NCI-H524 treated with DMSO at 0.1 percent for 48 hours (cell line): Measurements from ENCODE around the gene GGT1.
"Not testable (repeated sequence)": the region's sequence is repeated elsewhere in the genome, so short reads cannot be mapped to it uniquely, and the experiment has no call there.

ENCODE experiments used
- DNase-seq: peaks from one replicate; lab custom pipeline; 2025; lab: John Stamatoyannopoulos, UW

Gene GGT1

DNA sequence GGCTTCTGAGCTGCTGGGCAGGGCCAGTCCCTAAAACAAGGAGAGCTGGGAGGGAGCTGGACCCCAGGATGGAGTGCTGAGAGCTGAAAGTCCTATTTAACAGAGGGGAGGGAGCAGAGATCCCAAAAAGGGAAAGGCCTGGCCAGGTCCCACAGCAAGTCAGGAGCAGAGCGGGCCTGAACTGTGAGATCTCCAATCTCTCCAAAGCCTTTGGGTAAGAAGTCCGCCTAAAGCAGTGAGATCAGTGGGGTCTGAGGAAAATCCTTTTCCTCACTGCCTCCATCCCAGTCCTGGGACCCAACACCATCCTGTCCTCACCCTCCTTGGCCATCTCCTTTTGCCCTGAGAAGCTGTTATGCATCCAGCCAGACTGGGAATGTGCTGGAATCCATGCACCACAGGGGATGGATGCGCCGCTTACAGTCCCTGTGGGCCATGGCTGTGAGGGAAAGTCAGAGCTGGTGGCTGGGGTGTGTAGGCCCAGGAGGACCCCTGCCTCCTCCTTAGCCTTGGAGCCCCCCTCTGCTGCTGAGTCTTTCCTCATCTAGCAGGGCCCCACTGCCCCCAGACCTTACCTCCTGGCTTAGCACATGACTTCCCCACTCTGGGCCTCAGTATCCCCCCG lies 18.7 kb upstream of the GGT1 start:
- DNase-seq, result no peak

DNA sequence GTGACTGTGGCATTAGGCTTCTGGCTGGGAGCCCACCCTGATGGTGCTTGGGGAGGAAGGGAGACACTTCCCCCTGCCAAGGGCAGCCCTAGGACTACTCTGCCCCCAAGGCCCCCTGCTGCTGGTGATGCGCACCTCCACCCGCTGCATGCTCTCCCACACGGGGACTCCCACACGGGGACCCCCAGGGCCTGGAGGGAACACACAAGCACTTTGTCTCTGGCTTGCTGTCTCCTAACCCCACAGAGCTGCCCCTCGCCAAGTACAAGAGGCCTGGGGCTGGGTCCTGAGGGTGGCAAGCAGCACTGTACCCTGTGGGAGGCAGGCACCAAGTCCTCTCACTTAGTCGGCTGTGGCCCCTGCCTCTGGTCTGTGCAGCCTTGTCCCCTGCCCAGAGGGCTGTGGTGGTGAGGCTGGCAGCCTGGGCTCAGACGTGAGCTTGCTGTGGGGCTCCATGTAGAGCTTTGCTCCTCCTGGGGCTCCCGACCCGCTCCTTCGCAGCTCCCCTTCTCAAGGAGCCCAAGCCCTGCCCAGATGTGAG lies 18.1 kb upstream of the GGT1 start:
- no peak for DNase-seq

DNA sequence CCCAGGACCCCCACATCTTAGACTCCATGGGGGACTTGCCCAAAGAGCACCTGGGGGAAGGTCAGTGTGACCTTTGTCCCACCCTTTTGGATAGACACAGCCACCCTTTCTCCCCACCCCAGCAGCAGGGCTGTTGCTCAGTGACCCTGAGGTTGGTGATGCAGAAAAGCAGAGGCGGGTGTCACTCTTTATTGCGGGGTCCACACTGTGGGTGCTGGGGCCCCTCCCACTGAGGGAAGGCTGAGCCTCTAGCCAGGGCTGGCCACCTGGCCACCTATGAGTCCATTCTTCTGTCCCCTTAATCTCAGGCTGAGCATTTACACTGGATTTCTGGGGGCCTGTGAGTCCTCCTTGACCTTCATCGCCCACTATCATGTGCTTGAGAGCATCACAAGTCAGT lies 17.5 kb upstream of the GGT1 start:
- no peak for DNase-seq

DNA sequence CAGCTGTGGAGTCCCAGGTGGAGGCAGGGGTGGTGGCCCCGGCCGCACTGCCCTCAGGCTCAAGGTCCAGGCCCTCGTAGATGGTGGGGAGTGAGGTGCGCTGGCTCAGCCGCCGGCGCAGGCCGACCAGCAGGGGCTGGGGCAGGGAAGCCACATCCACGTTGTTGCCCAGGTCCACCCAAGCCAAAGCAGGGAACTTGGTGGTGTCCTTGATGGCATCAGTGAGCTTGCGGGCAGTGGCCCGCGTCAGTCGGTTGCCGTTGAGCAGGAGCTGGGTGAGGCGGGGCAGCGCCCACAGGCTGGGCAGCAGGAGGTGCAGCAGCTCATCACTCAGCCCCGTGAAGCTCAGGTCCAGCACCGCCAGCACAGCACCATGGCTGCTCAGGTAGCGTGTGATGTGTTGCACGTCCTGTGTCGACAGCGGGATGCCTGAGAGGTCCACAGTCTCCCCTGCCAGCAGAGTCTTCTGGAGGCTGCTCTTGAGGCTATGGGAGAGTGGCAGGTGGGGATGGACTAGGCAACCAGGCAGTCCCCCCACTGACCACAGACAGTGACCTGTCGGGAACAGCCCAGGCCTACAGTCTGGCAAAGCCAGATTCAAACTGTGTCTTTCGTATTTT lies 17.0 kb upstream of the GGT1 start:
- no peak for DNase-seq

DNA sequence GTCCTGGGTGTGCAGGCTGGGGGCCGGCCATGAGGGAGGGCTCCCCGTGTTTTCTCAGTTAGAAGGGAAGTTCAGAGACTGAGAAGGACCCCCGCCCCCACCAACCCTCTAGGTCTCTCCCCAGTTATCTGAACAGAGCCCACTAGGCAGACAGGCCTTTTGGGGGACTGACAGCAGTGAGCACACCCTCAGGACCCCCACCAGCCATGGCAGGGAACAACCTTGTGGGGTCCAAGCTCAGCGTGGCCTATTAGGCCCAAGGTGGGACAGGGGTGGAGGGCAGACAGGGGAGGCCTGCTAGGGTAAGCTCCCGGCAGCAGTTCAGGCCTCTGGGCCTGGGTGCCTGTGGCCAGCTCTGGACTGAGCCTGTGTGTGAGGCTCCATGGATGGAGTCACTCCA lies 15.7 kb upstream of the GGT1 start:
- no peak for DNase-seq

DNA sequence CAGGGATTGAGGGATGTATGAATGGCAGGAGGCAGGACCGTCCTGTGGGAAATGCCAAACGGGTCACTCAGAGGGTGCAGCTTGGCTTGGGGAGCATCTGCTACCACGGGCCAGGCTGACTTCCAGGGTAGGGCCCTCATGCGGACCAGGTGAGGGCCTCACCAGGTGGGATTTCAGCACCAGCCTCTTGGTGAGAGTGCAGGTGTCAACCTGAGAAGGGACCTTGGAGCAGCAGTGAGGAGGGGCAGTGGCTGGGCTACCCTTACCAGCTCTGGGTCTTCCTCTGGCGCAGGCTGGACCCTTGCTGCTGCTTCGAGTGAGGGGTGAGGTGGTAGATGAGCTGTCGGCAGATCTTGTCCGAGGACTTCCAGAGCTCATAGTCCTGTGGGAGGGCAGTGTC lies 15.0 kb upstream of the GGT1 start:
- no peak for DNase-seq

DNA sequence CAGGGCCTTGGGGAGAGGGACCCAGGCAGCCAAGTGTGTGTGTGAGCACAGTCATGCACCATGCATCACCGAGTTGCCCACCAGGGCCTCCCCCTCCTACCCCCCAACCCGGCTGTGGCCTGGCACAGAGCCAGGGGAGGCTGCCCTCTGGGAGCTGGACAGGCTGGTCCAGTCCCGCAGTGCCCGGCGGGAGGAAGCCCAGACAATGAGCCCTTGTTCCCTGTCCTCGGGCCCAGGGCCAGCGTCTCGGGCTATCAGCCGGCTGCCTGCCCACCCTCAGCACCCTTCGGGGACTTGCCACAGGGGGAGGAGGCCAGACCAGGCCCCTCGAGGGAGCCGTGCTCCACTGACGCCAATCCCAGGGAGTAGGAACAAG lies 14.6 kb upstream of the GGT1 start:
- DNase-seq, result no peak

DNA sequence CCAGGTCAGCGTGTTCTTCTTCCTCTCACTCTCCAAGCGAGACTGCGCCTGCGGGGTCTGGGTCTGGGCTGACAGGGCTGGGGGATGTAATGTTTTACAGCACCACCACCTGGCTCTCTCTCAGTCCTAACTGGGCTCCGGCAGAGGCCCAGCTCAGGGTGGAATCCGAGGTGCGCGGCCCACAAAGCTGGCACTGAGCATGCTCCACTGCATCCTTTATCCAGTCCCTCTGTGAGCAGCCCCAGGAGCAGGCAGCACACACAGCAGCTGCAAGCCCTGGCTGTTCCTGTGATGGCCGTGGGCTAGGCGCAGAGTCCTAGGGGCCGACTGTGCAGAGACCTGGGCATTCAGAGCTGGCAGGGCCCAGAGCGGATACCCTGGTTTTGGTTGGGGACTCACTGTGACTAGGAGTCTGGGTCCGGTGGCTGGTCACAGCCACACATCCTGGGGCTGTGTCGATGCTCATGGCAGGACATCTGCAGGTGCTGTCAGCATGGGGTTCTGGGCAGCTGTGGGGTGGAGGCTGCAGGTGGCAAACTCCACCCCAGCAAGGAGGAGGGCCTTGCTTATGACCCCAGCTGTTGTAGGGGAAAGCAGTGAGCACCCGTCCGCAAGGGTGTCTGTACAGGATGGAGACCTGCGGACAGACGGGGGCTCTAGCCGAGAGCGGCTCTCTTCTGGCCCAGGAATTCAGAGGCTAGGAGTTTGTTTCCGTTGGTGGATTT lies 14.1 kb upstream of the GGT1 start:
- no peak for DNase-seq

DNA sequence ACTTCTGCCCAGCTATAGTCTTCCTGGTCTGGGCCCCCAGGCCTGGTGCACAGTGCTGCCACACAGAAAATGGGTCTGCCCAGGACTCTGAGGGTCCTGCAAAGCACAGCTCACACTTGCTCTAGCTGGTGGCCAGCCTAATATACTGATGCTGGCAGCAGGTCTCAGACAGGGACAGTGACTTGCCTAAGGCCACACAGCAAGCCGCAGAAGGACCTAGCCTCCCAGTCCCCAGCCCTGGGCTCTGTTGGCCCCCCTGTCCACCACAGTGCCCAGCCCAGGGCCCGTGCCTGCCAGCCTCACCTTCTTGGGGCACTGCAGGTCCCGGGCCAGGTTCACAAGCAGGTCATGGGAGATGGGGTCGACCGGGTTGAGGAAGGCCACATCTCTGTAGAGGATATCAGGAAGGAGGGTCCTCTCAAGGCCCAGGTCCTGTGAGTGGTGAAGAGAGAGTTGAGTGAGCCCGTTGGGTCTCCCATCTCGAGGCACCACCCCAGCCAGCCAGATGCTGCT lies 13.4 kb upstream of the GGT1 start:
- DNase-seq, result no peak

DNA sequence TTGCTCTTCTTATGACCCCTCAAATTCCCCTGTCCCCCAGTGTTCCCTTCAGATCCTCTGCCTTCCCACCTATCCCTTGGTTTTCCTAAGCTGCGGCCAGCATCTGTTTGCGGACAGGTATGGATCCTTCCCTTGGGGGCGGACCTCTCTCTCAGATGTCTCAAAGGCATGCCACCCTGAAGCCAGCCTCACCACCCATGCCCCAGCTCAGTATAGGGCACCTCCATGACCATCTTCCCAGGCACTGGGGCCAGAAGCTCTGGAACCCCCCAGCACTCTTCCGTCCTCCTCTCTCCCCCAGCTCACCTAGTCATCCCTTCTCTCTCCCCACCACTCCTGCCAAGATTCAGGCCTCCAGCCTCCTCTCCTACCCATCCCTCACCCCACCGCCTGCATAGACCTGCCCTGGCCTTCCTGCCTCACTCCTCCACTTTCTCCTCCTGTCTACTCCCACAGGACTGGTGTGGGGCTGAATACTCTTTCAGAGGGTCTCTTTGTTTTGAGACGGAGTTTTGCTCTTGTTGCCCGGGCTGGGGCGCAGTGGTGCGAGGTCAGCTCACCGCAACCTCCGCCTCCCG lies 12.3 kb upstream of the GGT1 start:
- DNase-seq, result no peak

DNA sequence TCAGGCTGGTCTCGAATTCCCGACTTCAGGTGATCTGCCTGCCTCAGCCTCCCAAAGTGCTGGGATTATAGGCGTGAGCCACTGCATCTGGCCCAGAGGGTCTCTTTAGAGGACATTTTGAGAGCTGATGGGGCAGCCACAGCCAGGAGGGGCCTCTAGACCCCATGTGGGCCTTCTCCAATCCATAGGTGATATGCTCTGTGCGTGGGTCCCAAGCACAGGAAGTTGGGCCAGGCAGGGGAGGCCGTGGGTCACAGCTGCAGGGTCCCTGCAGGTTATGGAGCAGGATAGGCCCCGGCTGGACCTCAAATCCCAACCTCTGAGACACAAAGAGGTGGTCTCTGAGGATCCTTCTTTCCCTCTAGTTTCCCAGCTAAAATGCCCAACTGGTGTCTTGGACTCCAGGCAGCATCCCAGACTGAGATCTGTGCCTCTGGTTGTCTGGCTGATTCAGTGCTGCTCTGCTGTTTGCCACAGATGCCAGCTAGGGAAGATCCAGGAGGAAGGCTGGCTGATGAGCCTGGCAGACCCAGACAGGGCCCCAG lies 11.6 kb upstream of the GGT1 start:
- DNase-seq, result no peak

DNA sequence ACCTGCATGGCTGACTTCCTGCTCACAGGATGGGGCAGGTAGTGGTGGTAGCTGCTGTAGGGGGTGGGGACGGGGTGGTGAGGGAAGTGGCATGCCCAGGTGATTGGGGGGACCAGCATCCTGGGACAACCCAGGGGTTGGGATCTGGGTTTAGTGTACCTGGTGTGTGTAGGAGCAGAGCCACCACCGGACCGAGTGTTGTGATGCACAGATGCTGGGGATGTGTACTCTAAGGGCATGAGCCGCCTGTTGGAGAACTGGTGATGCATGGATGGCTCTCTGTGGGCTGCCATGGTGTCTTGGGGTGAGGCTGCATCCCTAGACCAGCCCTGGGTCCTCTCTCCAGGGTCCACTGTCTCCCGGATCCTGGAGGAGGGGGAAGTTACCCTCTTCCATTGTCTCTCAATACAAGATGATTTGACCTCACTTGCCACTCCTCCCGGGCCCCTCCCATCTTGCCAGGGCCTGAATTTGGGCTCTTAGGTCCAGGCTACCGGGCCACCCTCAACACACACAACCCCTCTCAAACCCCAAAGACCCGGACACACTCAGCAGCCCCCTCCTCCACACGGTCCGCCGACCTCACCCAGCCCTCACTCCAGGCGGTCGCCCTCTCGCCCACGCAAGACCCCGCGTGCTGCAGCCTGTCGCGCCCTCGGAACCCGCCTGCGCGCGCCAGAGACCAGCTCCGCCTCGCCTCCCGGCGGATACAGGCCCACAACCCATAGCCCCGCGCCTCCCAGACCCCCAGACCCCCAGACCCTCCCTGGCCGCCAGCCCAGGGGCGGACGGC lies 10.7 kb upstream of the GGT1 start:
- DNase-seq, result no peak

DNA sequence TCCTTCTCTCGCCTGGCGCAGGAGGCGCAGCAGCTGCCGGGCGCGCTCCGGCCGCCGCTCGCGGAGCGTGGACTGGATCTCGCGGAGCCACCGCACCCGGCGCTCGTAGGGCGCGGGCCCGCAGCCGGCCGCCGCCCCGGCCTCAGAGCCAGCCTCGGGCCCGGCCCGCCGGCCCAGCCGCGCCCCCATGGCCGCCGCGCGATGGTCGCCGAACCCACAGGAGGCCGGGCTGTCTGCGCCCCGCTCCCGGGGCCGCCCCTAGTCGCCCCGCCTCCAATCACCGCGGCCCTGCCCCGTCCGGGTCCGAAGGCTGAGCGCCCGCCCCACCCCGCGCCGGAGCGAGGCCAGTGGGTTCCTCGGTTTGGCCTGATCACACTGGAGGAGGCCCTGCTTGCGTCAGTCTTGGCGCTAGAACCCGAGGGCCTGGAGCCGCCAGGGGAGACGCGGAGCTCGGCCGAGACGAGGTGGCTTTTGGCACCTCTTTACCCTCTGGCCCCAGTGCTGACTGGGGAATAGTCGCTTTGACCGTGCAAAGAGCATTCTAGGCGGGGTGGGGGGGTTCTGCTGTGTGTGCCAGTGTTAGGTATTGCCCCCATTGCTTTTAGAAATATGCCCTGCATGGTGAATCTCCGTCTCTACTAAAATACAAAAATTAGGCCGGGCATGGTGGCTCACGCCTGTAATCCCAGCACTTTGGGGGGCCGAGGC lies 10.0 kb upstream of the GGT1 start, which contains the start of gene LRRC75B:
Gene LRRC75B (minus strand): TSS at position 223 of the 708 bp plus-strand sequence. CDS start 34 bp downstream, at position 189.
- no peak for DNase-seq

DNA sequence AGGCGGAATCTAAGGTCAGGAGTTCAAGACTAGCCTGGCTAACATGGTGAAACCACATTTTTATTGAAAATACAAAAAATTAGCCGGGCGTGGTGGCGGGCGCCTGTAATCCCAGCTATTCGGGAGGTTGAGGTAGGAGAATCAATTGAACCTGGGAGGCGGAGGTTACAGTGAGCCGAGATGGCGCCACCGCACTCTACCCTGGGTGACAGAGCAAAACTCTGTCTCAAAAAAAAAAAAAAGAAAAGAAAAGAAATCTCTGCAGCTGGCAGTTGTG lies 9.5 kb upstream of the GGT1 start:
- not testable (repeated sequence) for DNase-seq

DNA sequence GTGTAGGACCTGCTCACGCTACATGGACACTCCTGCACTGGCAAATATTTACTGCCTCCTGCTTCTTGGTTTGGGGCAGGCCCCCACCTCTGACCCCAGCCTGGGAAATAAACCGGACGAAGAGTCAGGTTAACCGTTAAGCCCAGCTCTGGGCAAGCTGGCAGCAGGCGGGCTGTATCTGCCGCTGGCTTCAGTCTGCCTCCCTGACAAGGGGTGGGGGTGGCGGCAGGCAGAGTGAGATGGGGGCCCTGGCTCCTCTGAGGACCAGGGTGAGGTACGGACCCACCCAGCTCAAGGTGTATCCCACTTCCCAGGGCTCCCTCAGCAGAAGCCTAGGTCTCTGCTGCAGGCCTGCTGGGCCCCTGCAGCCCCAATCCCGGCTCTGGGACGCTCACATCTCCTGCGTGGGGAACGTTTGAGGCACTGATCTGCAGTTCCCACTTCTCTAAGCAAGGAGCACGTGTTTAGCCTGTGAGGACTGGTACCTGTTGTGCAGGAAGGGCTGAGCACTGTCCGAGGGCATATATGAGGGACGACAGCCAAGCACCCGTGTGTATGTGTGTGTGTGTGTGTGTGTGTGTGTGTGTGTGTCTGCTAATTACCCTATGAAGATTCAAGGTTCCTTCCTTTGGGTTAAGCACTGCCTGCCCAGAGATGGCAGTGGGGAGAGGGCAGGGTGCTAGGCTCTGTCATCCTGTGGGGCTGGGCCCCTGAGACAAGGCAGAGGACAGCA lies 9.0 kb upstream of the GGT1 start:
- no peak for DNase-seq

DNA sequence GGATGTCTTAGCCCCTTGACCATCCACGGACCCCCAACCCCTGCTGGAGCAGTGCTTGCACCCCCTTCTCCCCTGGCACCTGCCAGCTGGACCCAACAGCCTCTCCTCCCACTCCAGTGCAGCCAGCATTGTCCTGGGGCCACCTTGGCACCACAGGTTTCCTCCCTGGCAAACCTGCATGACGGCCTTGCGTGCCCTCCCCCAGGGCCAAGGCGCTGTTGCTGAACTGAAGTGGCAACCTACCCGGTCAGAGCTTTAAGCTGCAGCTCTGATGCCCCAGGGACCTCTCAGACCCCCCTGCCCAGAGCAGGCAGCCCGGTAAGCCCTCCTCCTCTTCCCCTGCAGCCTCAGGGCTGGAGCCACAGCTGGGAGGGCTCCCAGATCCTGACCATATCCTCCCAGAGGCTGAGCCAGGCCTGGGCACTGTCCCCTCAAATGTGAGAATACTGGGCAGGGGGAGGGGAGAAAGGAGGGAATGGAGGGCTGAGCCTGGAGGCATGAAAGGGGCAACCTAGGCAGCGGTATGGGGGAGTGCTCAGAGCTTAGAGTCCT lies 8.3 kb upstream of the GGT1 start:
- no peak for DNase-seq

DNA sequence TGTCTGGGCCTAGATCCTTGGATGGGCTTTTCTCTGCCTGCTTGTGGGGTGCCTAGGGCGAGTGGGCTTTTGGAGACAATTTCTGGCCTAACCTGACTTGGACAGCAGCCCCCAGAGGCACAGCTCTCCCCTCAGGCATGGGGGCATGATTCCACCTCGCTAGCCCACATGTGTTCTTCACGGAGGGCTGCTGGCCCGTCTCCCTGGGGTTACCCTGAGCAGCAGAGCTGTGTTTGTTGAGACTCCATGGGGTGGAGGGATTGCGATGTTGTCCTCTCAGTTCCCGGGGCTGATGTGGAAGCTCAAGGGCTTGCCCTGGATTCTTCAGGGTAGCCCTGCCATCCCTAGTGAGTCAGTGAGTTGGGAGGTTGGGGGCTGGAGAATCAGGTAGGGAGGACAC lies 7.8 kb upstream of the GGT1 start:
- no peak for DNase-seq

DNA sequence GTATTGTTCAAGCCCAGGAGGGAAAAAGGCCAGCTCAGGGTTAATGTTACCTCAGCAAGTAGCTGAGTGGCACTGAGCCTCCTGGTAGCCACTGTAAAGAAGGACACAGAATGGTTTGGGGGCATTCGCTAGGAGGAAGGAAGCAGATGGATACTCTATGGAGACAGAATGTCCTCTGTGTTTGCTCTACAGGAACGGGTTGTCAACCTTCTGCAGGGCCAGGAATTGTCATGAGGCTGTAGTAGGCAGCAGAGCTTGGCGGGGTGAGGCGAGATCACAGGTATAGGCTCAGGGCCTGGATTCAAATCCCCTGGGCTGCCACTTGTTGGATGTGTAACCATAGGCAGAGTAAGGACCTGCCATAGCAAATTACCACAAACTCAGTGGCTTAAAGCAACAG lies 7.1 kb upstream of the GGT1 start:
- no peak for DNase-seq

DNA sequence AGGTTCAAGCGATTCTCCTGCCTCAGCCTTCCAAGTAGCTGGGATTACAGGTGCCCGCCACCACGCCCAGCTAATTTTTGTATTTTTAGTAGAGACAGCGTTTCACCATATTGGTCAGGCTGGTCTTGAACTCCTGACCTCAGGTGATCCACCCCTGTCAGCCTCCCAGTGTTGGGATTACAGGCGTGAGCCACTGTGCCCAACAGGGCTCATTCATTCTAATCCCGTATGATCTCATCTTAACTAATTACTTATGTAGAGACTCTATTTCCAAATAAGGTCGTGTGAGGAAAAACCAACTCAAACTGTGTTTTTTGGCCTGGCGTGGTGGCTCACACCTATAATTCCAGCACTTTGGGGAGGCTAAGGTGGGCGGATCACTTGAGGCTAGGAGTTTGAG lies 5.9 kb upstream of the GGT1 start:
- DNase-seq, result not testable (repeated sequence)

DNA sequence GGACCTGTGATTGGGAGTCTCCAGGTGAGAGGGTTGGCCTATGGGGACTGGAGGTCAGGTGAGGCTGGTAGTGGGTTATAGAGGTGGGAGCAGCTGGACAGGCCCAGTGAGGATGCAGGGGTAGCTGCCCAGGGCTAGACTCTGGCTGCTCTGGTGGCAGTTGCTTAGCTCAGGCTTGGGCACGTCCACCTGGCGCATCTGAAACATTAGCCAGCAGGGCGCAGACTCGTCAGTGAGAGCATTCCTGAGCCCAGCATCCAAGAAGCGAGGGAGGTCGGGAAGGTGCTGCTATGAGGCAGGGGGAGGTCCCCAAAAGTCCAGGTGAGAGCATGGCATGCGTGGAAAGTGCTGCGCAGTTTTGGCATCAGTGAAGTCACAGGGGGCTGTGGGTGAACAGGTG lies 3.5 kb upstream of the GGT1 start:
- no peak for DNase-seq
